ENCODE data around the gene CLCN7. TPM values are rescaled to one million over a fixed set of nuclear protein-coding genes. Genes with fewer than 3 reads are reported as not detected.

CLCN7 gene
- polyA plus RNA-seq, 3 donors: 36.6 to 42.1 (median 39.4) TPM

GRCh38 chr16:1465567-1465915 lies 9.3 kb downstream of the CLCN7 start:
- no peak for DNase-seq (ENCODE audit: low read depth in 3 of 3, low spot score in 2 of 3)

GRCh38 chr16:1464894-1465566 lies 9.8 kb downstream of the CLCN7 start:
- no peak for DNase-seq (ENCODE audit: low read depth in 3 of 3, low spot score in 2 of 3)

- DNase-seq (ENCODE audit: low read depth in 3 of 3, low spot score in 2 of 3): no peak
Observed at GRCh38 chr16:1464196-1464893, 10.5 kb downstream of the CLCN7 start.

- DNase-seq (ENCODE audit: low read depth in 3 of 3, low spot score in 2 of 3): no peak
Observed at GRCh38 chr16:1461146-1461545, 13.7 kb downstream of the CLCN7 start.

- DNase-seq (ENCODE audit: low read depth in 3 of 3, low spot score in 2 of 3): no peak
Observed at GRCh38 chr16:1460602-1461138, 14.2 kb downstream of the CLCN7 start.

GRCh38 chr16:1459967-1460366 lies 14.9 kb downstream of the CLCN7 start:
- no peak for DNase-seq (ENCODE audit: low read depth in 3 of 3, low spot score in 2 of 3)

GRCh38 chr16:1458977-1459341 lies 15.9 kb downstream of the CLCN7 start:
- DNase-seq (ENCODE audit: low read depth in 3 of 3, low spot score in 2 of 3): no peak

GRCh38 chr16:1458336-1458976 lies 16.4 kb downstream of the CLCN7 start:
- DNase-seq (ENCODE audit: low read depth in 3 of 3, low spot score in 2 of 3): no peak

GRCh38 chr16:1457489-1458245 lies 17.2 kb downstream of the CLCN7 start:
- no peak for DNase-seq (ENCODE audit: low read depth in 3 of 3, low spot score in 2 of 3)

- no peak for DNase-seq (ENCODE audit: low read depth in 3 of 3, low spot score in 2 of 3)
Observed at GRCh38 chr16:1456951-1457350, 17.9 kb downstream of the CLCN7 start.

- DNase-seq (ENCODE audit: low read depth in 3 of 3, low spot score in 2 of 3): no peak
Observed at GRCh38 chr16:1455190-1456171, 19.3 kb downstream of the CLCN7 start.

- DNase-seq (ENCODE audit: low read depth in 3 of 3, low spot score in 2 of 3): no peak
Observed at GRCh38 chr16:1454561-1454960, 20.3 kb downstream of the CLCN7 start.

- DNase-seq (ENCODE audit: low read depth in 3 of 3, low spot score in 2 of 3): no peak
Observed at GRCh38 chr16:1453316-1453715, 21.5 kb downstream of the CLCN7 start.

- no peak for DNase-seq (ENCODE audit: low read depth in 3 of 3, low spot score in 2 of 3)
Observed at GRCh38 chr16:1452530-1452929, 22.3 kb downstream of the CLCN7 start.

GRCh38 chr16:1451702-1452392 lies 23.0 kb downstream of the CLCN7 start:
- no peak for DNase-seq (ENCODE audit: low read depth in 3 of 3, low spot score in 2 of 3)

GRCh38 chr16:1450841-1451240 lies 24.0 kb downstream of the CLCN7 start:
- DNase-seq (ENCODE audit: low read depth in 3 of 3, low spot score in 2 of 3): no peak

GRCh38 chr16:1450218-1450617 lies 24.6 kb downstream of the CLCN7 start:
- no peak for DNase-seq (ENCODE audit: low read depth in 3 of 3, low spot score in 2 of 3)

- no peak for DNase-seq (ENCODE audit: low read depth in 3 of 3, low spot score in 2 of 3)
Observed at GRCh38 chr16:1449201-1449788, 25.5 kb downstream of the CLCN7 start.

- no peak for DNase-seq (ENCODE audit: low read depth in 3 of 3, low spot score in 2 of 3)
Observed at GRCh38 chr16:1448536-1449116, 26.2 kb downstream of the CLCN7 start.

Data from right renal cortex interstitium (tissue), 3 donors.